Islet of Langerhans (tissue), 1 donor: Measurements from ENCODE around the gene EIF4G3.
"Not testable (repeated sequence)": the region's sequence is repeated elsewhere in the genome, so short reads cannot be mapped to it uniquely, and the experiment has no call there.

Experiments
- FAIRE-seq: peaks from one replicate; lab custom pipeline; 2011; peaks lifted over from hg19 to GRCh38; lab: Jason Lieb, UNC

Gene EIF4G3

DNA sequence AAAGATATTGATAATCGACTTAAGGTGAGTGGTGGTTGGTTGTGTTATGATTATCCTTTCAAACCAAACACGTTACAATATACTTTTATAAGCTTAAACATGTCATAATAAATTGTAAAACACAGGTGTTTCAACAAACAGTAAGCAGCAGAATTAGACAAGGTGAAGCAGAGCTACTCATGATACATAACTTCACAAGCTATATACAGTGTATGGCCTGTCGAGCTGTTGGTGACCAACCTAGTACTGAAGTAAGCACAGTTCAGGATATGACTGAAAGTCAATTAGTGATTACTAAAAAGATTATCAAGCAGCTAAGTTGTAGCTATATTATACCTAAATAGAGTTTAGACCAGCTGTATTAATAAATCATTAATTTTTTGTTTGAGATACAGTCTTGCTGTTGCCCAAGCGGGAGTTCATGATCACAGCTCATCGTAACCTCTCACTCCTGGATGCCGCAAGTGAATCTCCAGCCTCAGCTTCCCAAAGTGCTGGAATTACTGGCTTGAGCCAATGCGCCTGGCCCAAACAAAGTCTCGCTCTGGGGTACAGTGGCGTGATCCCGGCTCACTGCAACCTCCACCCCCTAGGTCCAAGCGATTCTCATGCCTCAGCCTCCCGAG is 148.1 kb downstream of the EIF4G3 start:
- FAIRE-seq, result peak; percentile 45

DNA sequence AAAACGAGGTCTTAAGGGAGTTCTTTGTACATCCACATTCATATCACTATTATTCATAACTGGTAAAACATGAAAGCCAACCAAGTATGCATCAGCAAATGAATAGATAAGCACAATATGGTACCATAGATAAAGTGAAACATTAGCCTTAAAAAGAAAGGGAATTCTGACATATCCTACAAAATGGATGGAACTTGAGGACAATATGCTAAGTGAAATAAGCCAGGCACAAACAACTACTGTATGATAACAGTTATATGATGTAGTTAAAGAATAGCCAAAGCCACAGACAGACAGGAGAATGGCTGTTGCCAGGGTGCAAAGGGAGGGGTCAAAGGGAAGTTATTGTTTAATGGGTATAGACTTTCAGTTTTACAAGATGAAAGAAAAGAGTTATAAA is 148.9 kb downstream of the EIF4G3 start:
- FAIRE-seq, result no peak

DNA sequence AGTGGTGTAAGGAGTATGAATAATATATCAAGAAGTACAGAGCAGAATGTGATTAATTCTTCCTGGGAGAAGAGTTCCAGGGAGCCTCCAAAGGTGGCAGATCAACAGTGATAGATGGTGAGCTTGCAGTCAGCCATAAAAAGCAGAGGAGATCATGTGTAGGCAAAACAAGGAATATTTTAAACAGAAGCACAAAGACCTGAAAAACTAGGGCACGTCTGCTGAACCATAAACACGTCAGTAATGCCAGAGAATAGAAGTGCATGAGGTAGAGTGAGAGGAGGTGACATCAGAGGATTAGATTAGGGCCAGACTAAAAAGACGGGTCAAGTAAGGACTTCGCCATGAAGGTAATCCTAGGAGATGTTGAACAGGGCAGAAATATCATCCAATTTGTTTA is 151.8 kb downstream of the EIF4G3 start:
- no peak for FAIRE-seq

DNA sequence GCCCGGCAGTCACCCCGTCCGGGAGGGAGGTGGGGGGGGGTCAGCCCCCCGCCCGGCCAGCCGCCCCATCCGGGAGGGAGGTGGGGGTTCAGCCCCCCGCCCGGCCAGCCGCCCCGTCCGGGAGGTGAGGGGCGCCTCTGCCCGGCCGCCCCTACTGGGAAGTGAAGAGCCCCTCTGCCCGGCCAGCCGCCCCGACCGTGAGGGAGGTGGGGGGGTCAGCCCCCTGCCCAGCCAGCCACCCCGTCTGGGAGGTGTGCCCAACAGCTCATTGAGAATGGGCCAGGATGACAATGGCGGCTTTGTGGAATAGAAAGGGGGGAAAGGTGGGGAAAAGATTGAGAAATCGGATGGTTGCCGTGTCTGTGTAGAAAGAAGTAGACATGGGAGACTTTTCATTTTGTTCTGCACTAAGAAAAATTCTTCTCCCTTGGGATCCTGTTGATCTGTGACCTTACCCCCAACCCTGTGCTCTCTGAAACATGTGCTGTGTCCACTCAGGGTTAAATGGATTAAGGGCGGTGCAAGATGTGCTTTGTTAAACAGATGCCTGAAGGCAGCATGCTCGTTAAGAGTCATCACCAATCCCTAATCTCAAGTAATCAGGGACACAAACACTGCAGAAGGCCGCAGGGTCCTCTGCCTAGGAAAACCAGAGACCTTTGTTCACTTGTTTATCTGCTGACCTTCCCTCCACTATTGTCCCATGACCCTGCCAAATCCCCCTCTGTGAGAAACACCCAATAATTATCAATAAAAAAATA is 152.4 kb downstream of the EIF4G3 start:
- FAIRE-seq, result not testable (repeated sequence)

DNA sequence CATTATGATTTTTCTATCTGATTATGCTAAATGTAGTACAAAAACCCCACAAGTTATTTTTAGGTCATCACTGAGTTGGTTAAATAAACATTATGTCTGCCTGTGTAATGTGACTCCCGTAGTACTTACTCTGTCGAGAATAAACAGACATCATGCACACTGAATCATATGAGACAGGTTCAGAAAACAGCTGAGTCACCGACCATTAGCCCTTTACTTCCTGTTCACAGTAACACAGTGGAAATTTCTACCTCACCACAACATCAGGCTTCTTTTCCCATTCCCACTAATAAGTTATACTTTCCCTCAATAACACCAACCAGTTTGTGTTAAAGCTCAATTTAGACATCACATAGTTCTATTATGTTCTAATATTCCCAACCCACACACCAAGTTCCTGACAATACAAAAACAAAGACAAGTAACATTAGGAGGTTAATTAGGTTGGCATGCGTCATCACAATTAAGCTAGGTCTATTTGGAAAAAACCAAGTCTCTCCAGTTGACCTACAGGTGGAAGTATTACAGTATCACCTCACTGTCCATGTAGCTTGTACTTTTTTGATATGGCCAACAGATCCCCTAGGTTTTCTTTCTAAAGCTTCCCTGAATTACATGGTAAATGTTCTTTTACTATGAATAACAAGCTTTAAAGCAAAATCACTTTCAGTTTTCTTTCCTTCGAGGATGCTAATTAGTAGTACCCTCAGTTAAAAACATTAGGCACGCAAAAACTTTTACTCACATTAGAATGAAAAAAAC is 154.2 kb downstream of the EIF4G3 start:
- peak; percentile 100 for FAIRE-seq

DNA sequence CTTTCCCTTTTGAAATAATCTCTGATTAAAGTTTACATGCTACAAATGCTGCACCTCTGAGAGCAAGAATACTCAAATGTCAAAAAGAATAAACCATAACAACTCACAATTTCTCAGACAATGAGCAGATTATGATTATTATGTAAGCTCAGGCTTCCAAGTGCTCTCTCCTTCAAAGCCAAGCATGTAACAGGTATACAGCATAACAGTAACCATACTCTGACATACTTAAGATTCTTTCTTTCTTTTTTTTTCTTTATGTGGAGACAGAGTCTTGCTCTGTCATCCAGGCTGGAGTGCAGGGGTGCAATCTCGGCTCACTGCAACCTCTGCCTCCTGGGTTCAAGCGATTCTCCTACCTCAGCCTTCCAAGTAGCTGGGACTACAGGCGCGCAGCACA is 155.4 kb downstream of the EIF4G3 start:
- FAIRE-seq, result no peak

DNA sequence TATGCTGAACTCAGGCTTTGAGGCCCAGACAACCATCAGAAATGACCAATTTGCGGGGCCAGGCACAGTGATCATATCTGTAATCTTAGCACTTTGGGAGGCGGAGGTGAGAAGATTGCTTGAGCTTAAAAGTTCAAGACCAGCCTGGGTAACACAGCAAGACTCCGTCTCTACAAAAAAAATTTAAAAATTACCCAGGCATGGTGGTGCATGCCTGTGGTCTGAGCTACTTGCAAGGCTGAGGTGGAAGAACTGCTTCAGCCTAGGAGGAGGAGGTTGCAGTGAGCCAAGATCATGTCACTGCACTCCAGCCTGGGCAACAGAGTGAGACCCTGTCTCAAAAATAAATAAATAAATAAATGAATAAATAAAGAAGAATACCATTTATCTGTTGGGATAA is 156.5 kb downstream of the EIF4G3 start:
- FAIRE-seq, result no peak

DNA sequence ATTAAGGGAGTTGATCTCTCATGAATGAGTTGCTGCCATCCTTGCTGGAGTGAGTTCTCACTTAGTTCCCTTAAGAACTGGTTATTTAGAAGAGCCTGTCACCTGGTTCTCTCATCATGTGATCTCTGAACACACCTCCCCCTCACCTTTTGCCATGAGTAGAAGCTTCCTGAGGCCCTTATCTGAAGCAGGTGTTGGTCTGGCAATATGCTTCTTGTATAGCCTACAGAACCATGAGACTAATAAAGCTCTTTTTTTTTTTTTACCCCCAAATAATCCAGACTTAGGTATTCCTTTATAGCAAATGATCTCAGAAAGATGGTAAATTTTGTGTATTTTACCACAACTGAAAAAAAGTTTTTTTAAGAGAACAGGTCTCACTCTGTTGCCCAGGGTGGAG is 158.0 kb downstream of the EIF4G3 start:
- no peak for FAIRE-seq

DNA sequence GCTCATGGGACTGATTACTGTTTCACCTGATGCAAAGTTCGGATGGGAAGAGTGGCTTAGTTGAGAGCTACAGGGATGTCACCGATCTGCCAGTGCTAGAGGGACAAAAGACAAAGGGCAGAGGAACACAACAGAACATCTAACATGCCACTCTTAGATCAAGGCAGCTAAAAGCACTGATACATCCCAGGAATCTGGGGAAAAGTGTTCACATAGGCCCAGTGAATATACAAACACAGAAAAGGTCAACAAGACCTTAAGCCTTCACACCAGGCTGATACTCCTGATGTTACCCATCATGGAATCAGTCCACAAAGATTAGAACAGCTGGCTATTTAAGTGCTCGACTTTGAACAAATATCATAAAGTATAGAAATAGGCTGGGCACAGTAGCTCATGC is 163.2 kb downstream of the EIF4G3 start:
- FAIRE-seq, result no peak

DNA sequence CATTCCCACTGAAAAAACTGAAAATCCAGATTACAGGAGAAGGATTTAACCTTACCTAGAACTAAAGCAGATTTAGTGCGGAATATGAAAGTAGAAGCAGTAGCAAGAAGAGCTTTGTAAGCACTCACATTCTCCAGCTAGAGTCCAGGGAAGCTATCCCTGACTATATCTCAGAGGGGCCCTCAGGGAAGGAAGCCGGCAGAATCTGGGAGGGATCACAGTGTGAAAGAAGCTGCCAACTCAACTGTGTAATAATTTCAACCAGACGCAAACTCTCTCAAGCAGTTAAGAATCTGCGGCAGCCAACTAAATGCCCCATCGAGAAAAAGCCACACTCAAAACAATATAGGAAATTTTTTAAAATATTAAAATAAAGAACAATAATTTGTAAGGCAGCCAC is 163.8 kb downstream of the EIF4G3 start:
- FAIRE-seq, result no peak

DNA sequence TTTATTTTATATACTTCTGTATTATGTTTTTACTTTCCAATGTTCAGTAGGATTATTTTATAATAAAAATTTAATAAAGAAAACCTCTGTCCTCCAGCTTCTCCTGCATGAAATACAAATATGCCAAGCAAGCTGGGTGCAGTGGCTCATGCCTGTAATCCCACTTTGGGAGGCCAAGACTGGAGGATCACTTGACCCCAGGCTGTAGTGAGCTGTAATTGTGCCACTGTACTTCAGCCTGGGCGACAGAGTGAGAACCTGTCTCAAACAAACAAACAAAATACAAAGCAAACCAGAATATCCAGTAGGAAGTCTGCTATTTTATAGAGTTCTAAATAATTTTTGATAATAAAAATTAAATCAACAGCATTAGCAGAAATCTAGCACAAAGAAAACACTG is 168.8 kb downstream of the EIF4G3 start:
- peak; percentile 49 for FAIRE-seq

DNA sequence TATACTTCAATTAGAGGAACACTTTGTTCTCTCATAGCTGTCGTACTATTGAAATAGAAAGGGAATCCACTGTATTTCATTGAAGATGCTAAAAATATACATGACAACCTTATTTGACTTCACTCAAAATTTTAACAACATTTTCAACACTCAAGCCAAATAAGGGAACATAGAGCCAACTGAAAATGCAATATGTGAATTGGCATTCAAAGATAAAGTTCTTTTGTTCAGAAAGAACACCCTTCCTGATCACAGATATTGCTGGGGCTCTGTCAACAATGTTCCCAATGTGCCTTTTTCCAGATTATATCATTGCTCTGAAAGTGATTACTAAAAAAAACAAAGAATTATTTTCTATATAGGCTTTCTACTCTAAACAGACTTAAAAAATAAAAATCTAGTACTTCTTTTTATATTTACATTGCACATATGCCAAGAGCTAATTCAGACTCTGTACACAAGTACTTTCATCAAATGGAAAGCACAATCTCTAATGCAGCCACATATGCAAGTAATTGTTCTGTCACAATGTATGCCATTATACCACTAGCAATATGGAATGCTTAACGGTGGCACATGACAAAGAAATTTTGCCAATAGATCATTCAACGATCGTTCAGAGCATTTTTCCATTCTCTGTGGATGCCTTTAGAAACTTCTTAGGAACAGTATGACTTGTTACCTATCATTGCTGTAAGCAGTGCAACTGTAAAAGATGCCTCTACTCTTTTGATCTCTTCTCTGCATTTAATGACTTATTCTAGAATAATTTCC is 171.0 kb downstream of the EIF4G3 start:
- FAIRE-seq, result no peak

DNA sequence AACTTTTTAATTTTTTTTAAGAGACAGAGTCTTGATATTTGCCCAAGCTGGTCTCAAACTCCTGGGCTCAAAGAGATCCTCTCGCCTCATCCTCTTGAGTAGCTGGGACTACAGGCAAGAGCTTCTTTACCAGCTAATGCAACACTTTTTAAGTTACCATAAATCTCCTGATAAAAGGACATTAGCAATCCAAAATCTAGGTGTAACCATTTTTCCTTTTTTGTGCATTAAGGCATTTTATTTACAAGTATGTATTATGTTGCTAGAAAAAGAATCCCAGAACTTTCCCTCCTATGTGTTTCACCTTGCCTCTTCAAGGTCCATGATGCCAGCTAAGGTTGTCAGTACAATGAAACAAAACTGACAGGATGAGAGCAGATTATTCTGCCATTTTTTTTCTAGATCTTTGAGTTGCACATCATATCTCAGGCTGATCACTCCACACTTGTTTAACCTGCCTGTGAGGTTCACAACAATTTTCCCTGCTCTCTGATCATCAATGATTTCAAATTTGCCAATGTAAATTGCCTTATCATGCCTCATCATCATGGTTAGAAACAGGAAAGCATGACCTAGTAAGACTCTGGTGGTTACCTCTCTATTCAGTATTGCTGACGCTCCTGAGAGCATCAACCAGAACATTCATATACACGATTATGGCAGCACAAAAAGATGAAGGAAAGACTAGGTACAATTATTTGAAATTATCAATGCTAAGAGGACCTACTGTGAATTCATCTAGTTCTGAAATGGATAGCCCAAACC is 173.2 kb downstream of the EIF4G3 start:
- no peak for FAIRE-seq

DNA sequence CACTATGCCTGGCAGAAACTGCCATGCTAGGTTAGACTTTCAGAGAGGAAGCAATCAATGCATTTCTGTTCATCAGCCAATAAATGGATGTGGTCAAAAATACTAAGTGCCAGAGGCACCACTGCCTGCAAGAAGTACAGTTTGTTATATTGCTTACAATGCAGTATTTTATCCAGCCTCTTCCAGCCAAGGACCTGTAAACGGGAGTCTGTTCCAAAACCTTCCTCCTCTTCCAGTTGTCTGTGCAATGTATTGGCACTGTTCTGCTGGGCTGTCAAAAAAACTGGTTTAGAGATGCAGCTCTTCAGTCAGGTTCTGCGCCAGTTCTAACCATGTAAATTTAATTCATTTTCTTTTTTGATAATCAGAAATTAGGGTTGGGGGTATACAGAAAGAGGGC is 175.7 kb downstream of the EIF4G3 start:
- no peak for FAIRE-seq

DNA sequence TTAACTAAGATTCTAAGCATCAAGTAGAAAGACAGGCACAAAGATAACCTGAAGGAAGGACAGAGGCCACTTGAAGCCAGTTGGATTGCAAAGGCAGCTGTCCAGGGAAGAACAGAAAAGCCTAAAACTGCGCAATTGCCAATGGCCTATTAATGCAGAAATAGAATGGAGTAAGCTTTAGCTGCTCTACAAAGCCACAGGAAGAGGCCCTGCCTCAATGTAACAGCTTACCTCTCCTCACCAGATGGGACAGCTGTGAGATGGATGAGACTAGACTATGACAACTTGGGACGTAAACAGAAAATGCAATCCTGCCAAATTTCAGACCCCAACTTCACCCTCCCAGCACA is 176.5 kb downstream of the EIF4G3 start:
- FAIRE-seq, result no peak

DNA sequence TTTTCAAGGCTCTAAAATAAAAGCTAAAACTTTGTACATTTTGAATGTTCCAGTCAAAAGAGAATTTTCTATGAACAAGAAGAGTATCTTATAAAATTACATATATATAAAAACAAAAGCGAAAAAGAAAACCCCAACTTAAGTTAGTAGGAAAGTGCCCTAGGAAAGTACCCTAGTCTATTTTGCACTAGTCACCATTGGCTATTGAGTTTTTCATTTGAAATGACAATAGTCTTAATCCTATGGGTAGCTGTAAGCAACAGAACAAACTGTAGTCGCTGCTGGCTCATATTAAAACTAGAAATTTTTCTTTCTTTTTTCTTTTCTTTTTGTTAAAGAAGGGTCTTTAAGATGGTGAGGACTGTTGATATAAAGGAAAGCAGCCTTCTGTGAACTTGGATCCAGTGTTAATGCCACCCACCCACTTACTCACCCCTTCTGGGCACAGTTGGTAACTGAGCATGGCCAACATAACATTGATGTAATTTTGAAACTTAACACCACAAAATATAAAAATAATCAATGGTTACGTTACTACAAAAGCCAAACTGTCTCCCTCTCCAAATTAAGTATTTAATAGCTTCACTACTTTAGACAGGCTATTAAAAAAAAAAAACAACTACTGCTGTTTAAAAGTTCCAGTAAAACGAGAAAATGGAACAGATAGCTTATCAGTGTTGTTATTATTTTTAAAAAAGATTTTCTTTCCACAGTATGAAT is 177.0 kb downstream of the EIF4G3 start:
- no peak for FAIRE-seq

DNA sequence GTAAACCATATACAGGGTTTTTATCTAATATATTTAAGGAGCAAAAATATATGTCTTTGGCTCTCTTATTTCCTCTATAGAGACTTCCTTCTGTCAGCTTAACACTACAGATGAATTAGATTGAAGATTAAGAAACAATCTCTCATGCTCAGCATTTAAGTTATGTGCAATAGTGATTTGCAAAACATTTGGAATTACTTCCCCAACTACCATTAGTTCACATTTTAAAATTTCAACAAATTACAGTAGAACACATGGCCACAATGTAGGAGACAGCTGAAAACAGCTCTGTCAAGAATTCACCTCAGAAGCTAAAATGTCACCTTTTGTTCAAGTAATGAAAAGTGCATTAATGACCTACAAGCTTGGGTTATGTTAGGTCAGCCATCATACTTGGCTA is 177.9 kb downstream of the EIF4G3 start:
- no peak for FAIRE-seq

DNA sequence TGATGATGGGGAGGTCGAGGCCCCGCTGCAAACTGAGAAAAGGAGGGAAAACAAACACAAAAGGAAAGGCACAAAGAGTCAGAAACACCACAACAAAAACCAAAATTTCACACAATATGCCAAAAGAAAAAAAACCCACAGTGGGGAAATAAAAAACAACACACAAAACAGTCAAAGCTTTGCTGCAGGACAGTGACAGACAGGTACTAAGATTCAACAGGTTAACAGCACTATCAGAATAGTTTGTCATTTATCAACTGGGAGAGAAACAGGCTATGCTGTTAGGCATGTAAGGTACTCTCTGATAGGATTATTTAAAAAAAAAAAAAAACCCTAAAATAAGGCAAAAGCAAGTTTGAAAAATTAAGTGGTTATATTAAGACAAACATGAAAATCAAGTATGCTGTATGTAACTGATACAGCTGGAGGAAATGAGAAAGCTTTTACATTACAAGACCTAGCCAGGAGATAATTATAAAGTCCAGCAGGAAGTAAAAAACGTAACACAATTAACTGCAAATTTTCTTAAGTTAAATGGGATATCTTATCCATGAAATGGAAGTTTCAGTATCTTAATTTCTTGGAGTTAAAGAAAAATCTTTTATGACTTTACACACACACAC is 179.0 kb downstream of the EIF4G3 start:
- no peak for FAIRE-seq

DNA sequence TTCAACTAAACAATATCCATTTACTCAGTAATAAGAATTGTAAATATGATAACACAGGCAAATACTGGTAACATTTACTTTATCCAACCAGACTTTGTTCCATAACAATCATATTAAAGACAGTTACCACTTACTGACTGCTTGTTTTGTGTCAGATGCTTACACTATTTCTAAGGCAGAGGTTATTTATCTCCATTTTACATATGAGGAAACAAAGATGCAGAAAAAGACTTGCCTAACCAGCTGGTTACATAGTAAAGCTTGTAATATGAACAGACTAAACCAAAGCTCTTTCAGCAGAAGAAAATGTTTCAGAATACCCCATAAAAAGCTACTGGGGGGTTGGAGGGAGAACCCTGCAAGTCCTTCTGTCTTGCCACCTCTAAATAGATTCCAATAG is 180.1 kb downstream of the EIF4G3 start:
- FAIRE-seq, result no peak

DNA sequence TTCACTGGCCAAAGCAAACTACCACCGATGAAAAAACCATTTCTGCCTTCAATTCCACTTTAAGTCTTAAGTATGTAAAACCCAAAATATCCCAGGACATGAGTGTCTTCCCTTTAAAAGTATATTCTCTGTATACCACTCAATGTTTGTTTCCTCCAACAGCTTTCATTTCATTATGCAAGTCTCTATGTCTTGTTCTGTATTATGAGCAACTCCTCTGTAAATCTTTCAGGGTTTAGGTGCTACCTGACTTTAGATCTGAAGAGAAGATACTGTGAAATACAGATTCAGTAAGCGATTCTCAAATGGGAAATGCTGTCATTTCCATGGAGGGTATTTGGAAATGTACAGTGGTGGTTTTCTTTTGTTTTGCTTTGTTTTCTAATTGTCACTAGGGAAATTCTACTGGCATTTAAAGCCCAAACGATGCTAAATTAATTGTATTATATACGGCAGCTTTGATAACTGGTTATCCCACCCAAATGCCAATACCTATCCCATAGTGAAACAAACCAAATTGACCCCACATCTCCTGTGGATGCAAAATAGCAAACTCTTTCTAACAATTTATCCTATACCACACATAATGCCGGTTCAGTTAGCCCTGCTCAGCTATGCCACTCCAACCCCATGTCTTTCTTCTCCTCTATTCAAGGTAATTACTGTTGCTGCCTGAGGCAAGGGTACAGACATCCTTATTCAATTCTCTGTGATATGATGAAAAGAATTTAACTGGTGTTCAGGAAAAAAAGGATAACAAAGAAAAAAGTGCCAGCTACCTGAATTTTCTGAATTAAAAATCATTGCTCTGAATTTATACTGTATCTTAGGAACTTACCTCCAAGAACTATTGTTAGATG is 182.8 kb downstream of the EIF4G3 start:
- peak; percentile 80 for FAIRE-seq
